Glutamatergic neuron (in vitro differentiated cells): Measurements from ENCODE around the gene LRP1B. TPM values are rescaled to one million over a fixed set of nuclear protein-coding genes. Genes with fewer than 3 reads are reported as not detected.

Experiments
- DNase-seq: peaks from one replicate; pipeline ENCODE4 v3.0.0; 2022
- H3K27ac Mint-ChIP-seq: one replicate; pipeline ENCODE4 v1.8.0; 2020; ENCODE audit warnings: mild to moderate bottlenecking, mixed read lengths, inconsistent platforms; ENCODE audit not compliant: unreplicated experiment
- H3K27me3 Mint-ChIP-seq: one replicate; pipeline ENCODE4 v1.8.0; 2020; ENCODE audit warnings: mild to moderate bottlenecking, moderate library complexity, mixed read lengths, inconsistent platforms; ENCODE audit not compliant: unreplicated experiment
- H3K36me3 Mint-ChIP-seq: one replicate; pipeline ENCODE4 v1.8.0; 2020; ENCODE audit warnings: mild to moderate bottlenecking, mixed read lengths, inconsistent platforms; ENCODE audit not compliant: unreplicated experiment
- H3K4me1 Mint-ChIP-seq: one replicate; pipeline ENCODE4 v1.8.0; 2020; ENCODE audit warnings: mild to moderate bottlenecking, low read depth, mixed read lengths, inconsistent platforms; ENCODE audit not compliant: unreplicated experiment
- H3K4me3 Mint-ChIP-seq: one replicate; pipeline ENCODE4 v1.8.0; 2020; ENCODE audit warnings: mild to moderate bottlenecking, mixed read lengths, inconsistent platforms; ENCODE audit not compliant: unreplicated experiment
- H3K9me3 Mint-ChIP-seq: one replicate; pipeline ENCODE4 v1.8.0; 2020; ENCODE audit warnings: mild to moderate bottlenecking, moderate library complexity, mixed read lengths, inconsistent platforms; ENCODE audit not compliant: unreplicated experiment
- total RNA-seq: library from RNA; stranded (reverse); fragmentation: NEBNext Ultra II Directional; extraction: Animal tissue kit (Norgen Biotek cat#: 25700); gene quantifications from one replicate; pipeline ENCODE4 v1.2.1, GENCODE V29; 2021; ENCODE audit not compliant: unreplicated experiment
- TF ChIP-seq, protein P1 (sequence below): fragments of 200-600 bp; sonication (generic); IDR thresholded peaks from one replicate; pipeline ENCODE4 v1.5.0; 2021; ENCODE audit not compliant: partially characterized antibody, unreplicated experiment

Gene LRP1B
- total RNA-seq, 1 donor from 2014 or later: 28.7 TPM

DNA sequence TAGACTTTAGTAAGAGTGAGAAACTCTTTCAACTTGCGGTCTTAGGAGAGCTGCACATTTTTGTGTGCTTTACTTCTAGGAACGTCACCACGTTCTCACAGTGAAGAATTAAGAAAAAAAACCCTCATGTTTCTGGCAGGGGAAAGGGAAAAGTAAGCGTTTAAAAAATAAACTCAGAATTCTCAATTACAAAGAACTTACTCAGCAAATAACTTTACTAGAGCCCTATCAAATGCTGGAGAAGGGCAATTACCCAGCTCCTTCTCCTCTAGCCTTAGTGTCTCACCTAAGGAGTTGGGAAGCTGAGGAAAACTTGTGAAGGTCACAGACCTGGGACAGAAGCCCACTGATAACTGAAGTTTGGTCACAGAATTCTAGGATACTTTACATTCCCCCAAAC, 1500.3 kb downstream of the LRP1B start:
- no peaks in the 10 kb centered on the region for H3K4me1 Mint-ChIP-seq
- TF ChIP-seq, protein P1, sequence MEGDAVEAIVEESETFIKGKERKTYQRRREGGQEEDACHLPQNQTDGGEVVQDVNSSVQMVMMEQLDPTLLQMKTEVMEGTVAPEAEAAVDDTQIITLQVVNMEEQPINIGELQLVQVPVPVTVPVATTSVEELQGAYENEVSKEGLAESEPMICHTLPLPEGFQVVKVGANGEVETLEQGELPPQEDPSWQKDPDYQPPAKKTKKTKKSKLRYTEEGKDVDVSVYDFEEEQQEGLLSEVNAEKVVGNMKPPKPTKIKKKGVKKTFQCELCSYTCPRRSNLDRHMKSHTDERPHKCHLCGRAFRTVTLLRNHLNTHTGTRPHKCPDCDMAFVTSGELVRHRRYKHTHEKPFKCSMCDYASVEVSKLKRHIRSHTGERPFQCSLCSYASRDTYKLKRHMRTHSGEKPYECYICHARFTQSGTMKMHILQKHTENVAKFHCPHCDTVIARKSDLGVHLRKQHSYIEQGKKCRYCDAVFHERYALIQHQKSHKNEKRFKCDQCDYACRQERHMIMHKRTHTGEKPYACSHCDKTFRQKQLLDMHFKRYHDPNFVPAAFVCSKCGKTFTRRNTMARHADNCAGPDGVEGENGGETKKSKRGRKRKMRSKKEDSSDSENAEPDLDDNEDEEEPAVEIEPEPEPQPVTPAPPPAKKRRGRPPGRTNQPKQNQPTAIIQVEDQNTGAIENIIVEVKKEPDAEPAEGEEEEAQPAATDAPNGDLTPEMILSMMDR: no peak
- H3K27me3 Mint-ChIP-seq: no peaks in the 10 kb centered on the region
- peaks cover 1% of the 10 kb centered on the region for H3K9me3 Mint-ChIP-seq
- DNase-seq: no peak
- no peak overlapping the region for H3K4me3 Mint-ChIP-seq
- H3K27ac Mint-ChIP-seq: no peak overlapping the region
- peaks cover 6% of the 10 kb centered on the region for H3K36me3 Mint-ChIP-seq

DNA sequence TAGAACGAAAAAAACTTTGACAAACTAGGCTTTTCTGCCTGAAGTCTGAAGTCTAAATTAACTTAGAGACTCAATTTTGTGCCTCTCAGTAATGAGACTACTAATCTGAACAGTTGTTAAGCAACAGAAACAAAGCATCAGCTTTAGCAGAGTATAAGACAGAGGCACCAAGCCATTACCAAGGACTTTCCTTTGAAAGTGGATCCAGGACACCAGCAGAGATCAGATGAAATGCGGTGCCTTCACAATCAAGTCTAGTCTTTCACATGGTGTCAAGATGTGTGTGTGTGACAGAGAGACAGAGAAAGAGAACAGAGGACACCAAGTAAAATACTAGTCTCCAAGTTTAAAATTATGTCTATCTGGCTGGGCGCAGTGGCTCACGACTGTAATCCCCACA, 1502.9 kb downstream of the LRP1B start:
- Mint-ChIP-seq H3K27ac (no peak overlapping the region), H3K4me1 (no peaks in the 10 kb centered on the region), H3K27me3 (no peaks in the 10 kb centered on the region), H3K36me3 (peaks cover 6% of the 10 kb centered on the region), H3K9me3 (peaks cover 1% of the 10 kb centered on the region), H3K4me3 (no peak overlapping the region)
- DNase-seq: no peak
- TF ChIP-seq, protein P1: no peak

DNA sequence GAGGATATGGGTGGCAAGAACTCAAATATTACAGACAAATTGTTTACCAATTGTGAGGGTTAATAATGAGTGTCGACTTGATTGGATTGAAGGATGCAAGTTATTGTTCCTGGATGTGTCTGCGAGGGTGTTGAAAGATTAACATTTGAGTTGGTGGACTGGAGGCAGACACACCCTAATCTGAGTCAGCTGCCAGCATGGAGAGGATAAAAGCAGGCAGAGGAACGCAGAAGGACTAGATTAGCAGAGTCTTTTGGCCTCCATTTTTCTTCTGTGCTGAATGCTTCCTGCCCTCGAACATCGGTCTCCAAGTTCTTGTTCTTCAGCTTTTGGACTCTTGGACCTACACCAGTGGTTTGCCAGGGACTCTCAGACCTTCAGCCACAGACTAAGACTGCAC, 1503.7 kb downstream of the LRP1B start:
- H3K9me3 Mint-ChIP-seq: peaks cover 1% of the 10 kb centered on the region
- no peak for DNase-seq
- no peaks in the 10 kb centered on the region for H3K27me3 Mint-ChIP-seq

DNA sequence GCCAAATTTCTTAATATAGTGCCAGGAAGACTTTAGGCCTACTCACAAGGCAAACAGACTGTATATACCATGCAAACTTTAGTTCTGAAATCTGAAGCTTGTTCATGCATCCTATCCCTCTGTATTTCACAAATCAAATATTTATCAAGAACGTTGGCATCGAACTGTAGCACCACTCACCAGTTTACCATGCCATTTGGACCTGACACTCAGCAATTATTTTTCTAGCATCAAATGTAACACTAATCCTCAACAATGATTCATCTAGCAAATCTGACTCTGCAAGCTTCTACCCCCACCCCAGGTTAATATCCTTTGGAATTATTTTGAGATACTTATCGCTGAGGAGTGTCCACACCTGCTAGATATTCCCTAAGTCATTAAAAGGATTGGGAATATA, 1506.6 kb downstream of the LRP1B start:
- Mint-ChIP-seq H3K27ac (no peak overlapping the region), H3K4me3 (no peak overlapping the region), H3K36me3 (no peaks in the 10 kb centered on the region), H3K27me3 (no peaks in the 10 kb centered on the region), H3K4me1 (peaks cover 3% of the 10 kb centered on the region), H3K9me3 (no peaks in the 10 kb centered on the region)
- no peak for DNase-seq
- TF ChIP-seq, protein P1: no peak

More for the DNA sequence above, 1503.7 kb downstream of the LRP1B start:
- H3K36me3 Mint-ChIP-seq: peaks cover 6% of the 10 kb centered on the region
- no peak overlapping the region for H3K4me3 Mint-ChIP-seq
- no peaks in the 10 kb centered on the region for H3K4me1 Mint-ChIP-seq
- TF ChIP-seq, protein P1: no peak
- no peak overlapping the region for H3K27ac Mint-ChIP-seq

DNA sequence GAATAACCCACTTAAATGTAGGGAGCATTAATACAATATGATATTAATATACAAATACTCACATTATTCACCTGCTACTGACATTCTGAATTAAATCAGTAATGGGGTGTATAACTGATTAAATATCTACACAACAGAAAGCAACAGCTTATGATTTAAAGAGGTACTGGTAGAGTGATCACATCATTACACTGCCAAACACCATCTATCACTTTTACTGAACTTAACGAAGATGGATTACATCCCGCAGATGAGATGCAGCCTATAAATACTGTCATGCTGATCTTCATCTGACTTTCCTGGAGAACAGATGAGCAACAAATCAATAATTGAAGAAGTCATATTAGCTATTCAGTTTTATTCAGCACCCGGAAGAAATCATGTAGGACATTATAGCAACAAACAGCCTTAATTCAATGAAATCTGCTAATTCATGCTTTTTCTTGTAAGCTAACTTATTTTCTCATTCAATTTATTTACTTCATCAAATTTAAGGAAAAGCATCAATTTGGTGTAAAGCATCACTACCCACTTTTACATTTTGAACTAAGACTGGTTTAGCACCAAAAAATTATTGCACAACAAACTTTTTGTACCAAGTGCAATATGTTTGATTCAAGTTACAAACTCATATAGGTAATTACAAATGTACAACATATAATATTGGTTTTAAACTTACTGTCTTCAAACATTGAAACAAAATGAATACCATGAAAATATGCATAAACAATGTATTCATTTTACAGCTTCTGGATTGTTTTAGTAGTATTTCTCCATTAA, 1509.0 kb downstream of the LRP1B start:
- H3K4me3 Mint-ChIP-seq: no peak overlapping the region
- H3K27me3 Mint-ChIP-seq: no peaks in the 10 kb centered on the region
- TF ChIP-seq, protein P1: no peak
- no peak overlapping the region for H3K27ac Mint-ChIP-seq
- H3K9me3 Mint-ChIP-seq: no peaks in the 10 kb centered on the region
- DNase-seq: no peak
- H3K36me3 Mint-ChIP-seq: no peaks in the 10 kb centered on the region
- H3K4me1 Mint-ChIP-seq: peaks cover 3% of the 10 kb centered on the region
